ENCODE measurements around the gene DPP10.

- TF ChIP-seq TAF1 (IDR thresholded peaks at IDR 0.05; ENCODE audit: borderline replicate concordance, insufficient read depth, low read length) (no peak), POLR2AphosphoS5 (IDR thresholded peaks at IDR 0.05; ENCODE audit: low read depth, low read length) (no peak)
Observed at GRCh38 chr2:114507744-114508143, 65.3 kb downstream of the DPP10 start.
